K562 (cell line): Measurements from ENCODE around the gene DEDD2. TPM values are rescaled to one million over a fixed set of nuclear protein-coding genes. Genes with fewer than 3 reads are reported as not detected.

ENCODE experiments used
- ATF2 ChIP-seq: sonication (generic); formaldehyde crosslinking; IDR thresholded peaks from 2 replicates; pipeline ENCODE4 v1.8.1; 2022; ENCODE audit warnings: missing genetic modification reagents
- BRD9 ChIP-seq: fragments of 450-650 bp; IDR thresholded peaks from 2 replicates; pipeline ENCODE4 v1.6.1; 2018; ENCODE audit warnings: low read depth; ENCODE audit not compliant: partially characterized antibody
- CREB5 ChIP-seq: fragments of 250-450 bp; sonication (Bioruptor Pico); IDR thresholded peaks from 2 replicates; pipeline ENCODE4 v1.5.0; 2020; ENCODE audit warnings: mild to moderate bottlenecking
- DEAF1 ChIP-seq: fragments of 450-650 bp; formaldehyde crosslinking; IDR thresholded peaks from 2 replicates; pipeline ENCODE4 v1.4.0; 2020; ENCODE audit warnings: mild to moderate bottlenecking, moderate library complexity
- HBP1 ChIP-seq: fragments of 450-650 bp; formaldehyde crosslinking; IDR thresholded peaks from 2 replicates; pipeline ENCODE4 v1.4.0; 2022; ENCODE audit warnings: missing genetic modification characterization
- HEY1 ChIP-seq: fragments of 250-450 bp; sonication (Bioruptor Pico); IDR thresholded peaks from 2 replicates; pipeline ENCODE4 v1.5.0; 2020; ENCODE audit warnings: mild to moderate bottlenecking, moderate library complexity, borderline replicate concordance
- NCOA6 ChIP-seq: fragments of 450-650 bp; IDR thresholded peaks from 2 replicates; pipeline ENCODE4 v1.6.1; 2017; ENCODE audit warnings: mild to moderate bottlenecking
- PHTF2 ChIP-seq: fragments of 250-450 bp; sonication (Bioruptor Pico); IDR thresholded peaks from 2 replicates; pipeline ENCODE4 v1.5.0; 2021; ENCODE audit warnings: mild to moderate bottlenecking
- RBM22 ChIP-seq: fragments of 200-400 bp; formaldehyde crosslinking; IDR thresholded peaks from 2 replicates; pipeline ENCODE4 v1.6.1; 2018; ENCODE audit warnings: low read length, low read depth; ENCODE audit not compliant: poor library complexity, severe bottlenecking
- TAF7 ChIP-seq: fragments of 450-650 bp; IDR thresholded peaks from 2 replicates; pipeline ENCODE4 v1.6.1; 2016; ENCODE audit warnings: missing genetic modification characterization, missing compliant biosample characterization
- TFE3 ChIP-seq: fragments of 450-650 bp; formaldehyde crosslinking; IDR thresholded peaks from 2 replicates; pipeline ENCODE4 v1.4.0; 2020; ENCODE audit warnings: mild to moderate bottlenecking, mixed read lengths
- THAP12 ChIP-seq: fragments of 250-450 bp; sonication (Bioruptor Pico); IDR thresholded peaks from 2 replicates; pipeline ENCODE4 v1.9.0; 2021; ENCODE audit warnings: mild to moderate bottlenecking, inconsistent platforms
- U2AF2 ChIP-seq: fragments of 200-400 bp; formaldehyde crosslinking; optimal IDR thresholded peaks from 2 replicates; pipeline ENCODE3; 2017; ENCODE audit warnings: low read depth, mild to moderate bottlenecking, low read length
- YY1 ChIP-seq, 3 experiments: IDR thresholded peaks; 2 replicates each; pipeline ENCODE4 v1.6.1; 2011; ENCODE audit warnings: low read length in 2 of 3, mild to moderate bottlenecking in 2 of 3, moderate library complexity in 2 of 3, borderline replicate concordance in 1 of 3, control low read depth in 1 of 3, low read depth in 1 of 3; ENCODE audit not compliant: insufficient read depth in 3 of 3, insufficient replicate concordance in 2 of 3, control insufficient read depth in 1 of 3, insufficient read length in 1 of 3; ENCODE audit errors: extremely low read depth in 1 of 3
- ZC3H8 ChIP-seq: fragments of 450-650 bp; IDR thresholded peaks from 2 replicates; pipeline ENCODE4 v1.6.1; 2017
- ZNF134 ChIP-seq: fragments of 250-450 bp; sonication (Bioruptor Pico); conservative IDR thresholded peaks from 2 replicates; pipeline ENCODE4 v1.4.0; 2020
- polyA plus RNA-seq, 8 experiments: library from polyadenylated mRNA; depleted of rRNA in 4 of 8; stranded (reverse) in 5 of 8; unstranded in 3 of 8; fragments of >200 nt; fragmentation: Nextera tagmentation in 2 of 8; fragmentation: Illumina TruSeq in 1 of 8; extraction: Ambion mirVana in 2 of 8; extraction: Trizol in 1 of 8; gene quantifications; 2 replicates each; pipeline versions ENCODE4 v1.2.1 to v1.2.3, GENCODE V29; 2011 to 2014; ENCODE audit warnings: inconsistent platforms in 1 of 8, missing spikeins in 1 of 8
- total RNA-seq, 7 experiments: library from RNA; depleted of rRNA in 6 of 7; stranded (reverse); fragments of >200 nt in 6 of 7; fragmentation: Illumina TruSeq in 2 of 7; extraction: Trizol in 2 of 7; gene quantifications; 2 replicates each; pipeline versions ENCODE4 v1.2.1 to v1.2.3, GENCODE V29; 2011 to 2021; ENCODE audit warnings: low replicate concordance in 1 of 7

The DEDD2 gene
- total and polyA plus RNA-seq, 9 of the 15 experiments (the other 6 are each of a cell fraction or from before 2014, with no cell fraction given): 4.3 to 43.0 (median 29.2) TPM

GRCh38 chr19:42254089-42254849, 36.8 kb upstream of the DEDD2 start (continued):
- TF ChIP-seq RBM22 (no peak), BRD9 (peak; percentile 56), HEY1 (CRISPR knock-in tag) (no peak), U2AF2 (no peak), ATF2 (no peak), DEAF1 (CRISPR knock-in tag) (no peak), TFE3 (CRISPR knock-in tag) (no peak), THAP12 (CRISPR knock-in tag) (no peak), YY1 (IDR thresholded peaks at IDR 0.05; ENCODE audit: borderline replicate concordance in 1 of 3, control insufficient read depth in 1 of 3, extremely low read depth in 1 of 3, insufficient read depth in 3 of 3, insufficient read length in 1 of 3, insufficient replicate concordance in 2 of 3, low read depth in 1 of 3, low read length in 2 of 3) (peak in 1 of 3 experiments; percentile 33), PHTF2 (CRISPR knock-in tag) (no peak), TAF7 (no peak), ZNF134 (CRISPR knock-in tag) (no peak), ZC3H8 (no peak), HBP1 (CRISPR knock-in tag) (no peak), NCOA6 (no peak), CREB5 (CRISPR knock-in tag) (no peak)
